PC-9 (cell line): ENCODE measurements around the gene TRIM40.

Experiments used
- EZH2 ChIP-seq: fragments of 200-600 bp; sonication (generic); IDR thresholded peaks from 2 replicates; pipeline ENCODE4 v1.8.0; 2017; ENCODE audit warnings: antibody characterized with exemption, low read depth
- TF ChIP-seq, protein P1 (sequence below): fragments of 200-600 bp; sonication (generic); conservative IDR thresholded peaks from 2 replicates; pipeline ENCODE4 v1.6.1; 2017; ENCODE audit warnings: mixed run types, antibody characterized with exemption, mild to moderate bottlenecking, moderate library complexity

DNA sequence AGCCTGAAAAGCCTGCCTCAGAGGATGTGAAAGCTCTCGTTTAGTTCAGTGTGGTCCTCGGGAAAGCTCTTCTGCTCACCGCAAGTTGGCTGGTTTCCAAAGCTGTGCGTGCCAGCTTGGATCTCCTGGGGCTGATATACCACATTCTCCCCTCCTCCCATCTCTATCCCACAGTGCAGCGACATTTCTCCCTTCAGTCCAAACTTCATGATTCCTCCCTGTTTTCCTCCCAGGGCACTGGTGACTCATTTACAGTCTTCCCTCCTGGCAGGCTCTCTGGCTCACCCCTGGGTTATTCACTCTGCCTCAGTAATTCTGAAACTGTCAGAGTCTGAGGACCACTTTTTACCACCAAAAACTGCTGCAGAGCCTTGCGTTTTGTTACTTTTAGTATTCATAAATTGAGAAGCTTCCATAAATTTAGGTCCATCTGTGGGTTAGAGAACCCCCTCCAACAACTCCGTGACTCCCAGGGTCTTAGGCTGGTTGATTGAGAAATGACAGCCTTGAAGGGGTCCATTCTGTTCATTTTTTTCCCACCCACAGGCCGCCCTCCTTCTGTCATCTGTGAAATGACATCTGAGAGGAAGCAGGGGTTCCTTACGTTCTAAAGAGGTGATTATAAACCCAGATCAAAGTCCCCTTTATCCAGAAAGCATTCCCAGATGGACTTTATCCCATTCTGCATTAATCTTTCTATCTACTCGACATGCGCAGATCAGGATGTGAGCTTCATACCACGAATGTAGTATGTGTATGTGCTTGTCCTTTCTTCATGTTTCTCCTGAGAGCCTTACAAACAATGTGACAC is 19.0 kb downstream of the TRIM40 start:
- TF ChIP-seq, protein P1, sequence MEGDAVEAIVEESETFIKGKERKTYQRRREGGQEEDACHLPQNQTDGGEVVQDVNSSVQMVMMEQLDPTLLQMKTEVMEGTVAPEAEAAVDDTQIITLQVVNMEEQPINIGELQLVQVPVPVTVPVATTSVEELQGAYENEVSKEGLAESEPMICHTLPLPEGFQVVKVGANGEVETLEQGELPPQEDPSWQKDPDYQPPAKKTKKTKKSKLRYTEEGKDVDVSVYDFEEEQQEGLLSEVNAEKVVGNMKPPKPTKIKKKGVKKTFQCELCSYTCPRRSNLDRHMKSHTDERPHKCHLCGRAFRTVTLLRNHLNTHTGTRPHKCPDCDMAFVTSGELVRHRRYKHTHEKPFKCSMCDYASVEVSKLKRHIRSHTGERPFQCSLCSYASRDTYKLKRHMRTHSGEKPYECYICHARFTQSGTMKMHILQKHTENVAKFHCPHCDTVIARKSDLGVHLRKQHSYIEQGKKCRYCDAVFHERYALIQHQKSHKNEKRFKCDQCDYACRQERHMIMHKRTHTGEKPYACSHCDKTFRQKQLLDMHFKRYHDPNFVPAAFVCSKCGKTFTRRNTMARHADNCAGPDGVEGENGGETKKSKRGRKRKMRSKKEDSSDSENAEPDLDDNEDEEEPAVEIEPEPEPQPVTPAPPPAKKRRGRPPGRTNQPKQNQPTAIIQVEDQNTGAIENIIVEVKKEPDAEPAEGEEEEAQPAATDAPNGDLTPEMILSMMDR, result no peak
- no peak for TF ChIP-seq EZH2
